Measurements from ENCODE around the gene NAV3. TPM values are rescaled to one million over a fixed set of nuclear protein-coding genes. Genes with fewer than 3 reads are reported as not detected.

The NAV3 gene
- total RNA-seq, 1 donor from 2014 or later = 8.7 TPM

- Histone ChIP-seq H3K27me3 (ENCODE audit: low read depth) (no peaks in the 10 kb centered on the region), H3K4me1 (no peaks in the 10 kb centered on the region), H3K36me3 (no peaks in the 10 kb centered on the region), H3K4me3 (no peak overlapping the region), H3K27ac (no peak overlapping the region), H3K9me3 (no peaks in the 10 kb centered on the region)
- intact Hi-C loops (cut with DNase I) = no loop called here
- DNase-seq (no peak), ATAC-seq (no peak)
- no peak for TF ChIP-seq CTCF (IDR thresholded peaks at IDR 0.05)
These were observed 44.0 kb upstream of the NAV3 start for GRCh38 chr12:77786675-77787074.

- no peak for DNase-seq
- TF ChIP-seq CTCF (IDR thresholded peaks at IDR 0.05) = no peak
- no peak overlapping the region for H3K4me3 ChIP-seq
- H3K36me3 ChIP-seq = no peaks in the 10 kb centered on the region
- H3K4me1 ChIP-seq = no peaks in the 10 kb centered on the region
- H3K9me3 ChIP-seq = no peaks in the 10 kb centered on the region
- ATAC-seq = no peak
- H3K27ac ChIP-seq = no peak overlapping the region
- no peaks in the 10 kb centered on the region for H3K27me3 ChIP-seq (ENCODE audit: low read depth)
- intact Hi-C loops (cut with DNase I) = no loop called here
These were observed 42.2 kb upstream of the NAV3 start for GRCh38 chr12:77788231-77789168.

GRCh38 chr12:77795699-77796098, 35.0 kb upstream of the NAV3 start:
- ATAC-seq (no peak), DNase-seq (no peak)
- Histone ChIP-seq H3K36me3 (no peaks in the 10 kb centered on the region), H3K4me1 (no peaks in the 10 kb centered on the region), H3K27ac (no peak overlapping the region), H3K9me3 (no peaks in the 10 kb centered on the region), H3K4me3 (no peak overlapping the region), H3K27me3 (ENCODE audit: low read depth) (no peaks in the 10 kb centered on the region)
- intact Hi-C loops (cut with DNase I) = no loop called here
- no peak for TF ChIP-seq CTCF (IDR thresholded peaks at IDR 0.05)

- ATAC-seq (no peak), DNase-seq (no peak)
- intact Hi-C loops (cut with DNase I) = no loop called here
- TF ChIP-seq CTCF (IDR thresholded peaks at IDR 0.05) = no peak
- H3K4me1 ChIP-seq = no peaks in the 10 kb centered on the region
- no peak overlapping the region for H3K4me3 ChIP-seq
- no peaks in the 10 kb centered on the region for H3K27me3 ChIP-seq (ENCODE audit: low read depth)
- no peak overlapping the region for H3K27ac ChIP-seq
- H3K9me3 ChIP-seq = no peaks in the 10 kb centered on the region
- no peaks in the 10 kb centered on the region for H3K36me3 ChIP-seq
These were observed 33.9 kb upstream of the NAV3 start for GRCh38 chr12:77796775-77797174.

- Histone ChIP-seq H3K27me3 (ENCODE audit: low read depth) (no peaks in the 10 kb centered on the region), H3K27ac (no peak overlapping the region), H3K36me3 (no peaks in the 10 kb centered on the region), H3K9me3 (peaks cover 4% of the 10 kb centered on the region), H3K4me3 (no peak overlapping the region), H3K4me1 (no peaks in the 10 kb centered on the region)
- intact Hi-C loops (cut with DNase I) = no loop called here
- no peak for TF ChIP-seq CTCF (IDR thresholded peaks at IDR 0.05)
- ATAC-seq (no peak), DNase-seq (no peak)
These were observed 30.2 kb upstream of the NAV3 start for GRCh38 chr12:77800501-77800900.
